HG03521 (cell line): ENCODE measurements around the gene LIME1.

Experiments used
- ATAC-seq: cut with Tn5 transposase; IDR thresholded peaks from one replicate; pipeline ENCODE4 v1.9.1; 2021; ENCODE audit warnings: mild to moderate bottlenecking, moderate library complexity; ENCODE audit not compliant: unreplicated experiment

The LIME1 gene

GRCh38 chr20:63748934-63749270, 12.4 kb downstream of the LIME1 start:
- ATAC-seq: no peak

GRCh38 chr20:63749597-63750508, 13.4 kb downstream of the LIME1 start:
- ATAC-seq: no peak

- ATAC-seq: no peak
Observed at GRCh38 chr20:63750807-63751470, 14.5 kb downstream of the LIME1 start.

- no peak for ATAC-seq
Observed at GRCh38 chr20:63751471-63752271, 15.2 kb downstream of the LIME1 start.

GRCh38 chr20:63752411-63753101, 16.1 kb downstream of the LIME1 start:
- no peak for ATAC-seq

- no peak for ATAC-seq
Observed at GRCh38 chr20:63753381-63753780, 16.9 kb downstream of the LIME1 start.

GRCh38 chr20:63754008-63754407, 17.5 kb downstream of the LIME1 start:
- no peak for ATAC-seq

GRCh38 chr20:63755933-63756647, 19.6 kb downstream of the LIME1 start:
- no peak for ATAC-seq

GRCh38 chr20:63756648-63756991, 20.2 kb downstream of the LIME1 start:
- ATAC-seq: no peak

GRCh38 chr20:63758152-63758551, 21.7 kb downstream of the LIME1 start:
- no peak for ATAC-seq

- no peak for ATAC-seq
Observed at GRCh38 chr20:63759377-63759901, 23.0 kb downstream of the LIME1 start.

GRCh38 chr20:63765082-63765873, 28.8 kb downstream of the LIME1 start:
- ATAC-seq: no peak

- ATAC-seq: no peak
Observed at GRCh38 chr20:63765902-63766301, 29.4 kb downstream of the LIME1 start.

GRCh38 chr20:63766695-63767426, 30.4 kb downstream of the LIME1 start:
- no peak for ATAC-seq

GRCh38 chr20:63767456-63767855, 31.0 kb downstream of the LIME1 start:
- ATAC-seq: no peak

- no peak for ATAC-seq
Observed at GRCh38 chr20:63767886-63768285, 31.4 kb downstream of the LIME1 start.

GRCh38 chr20:63768591-63769515, 32.4 kb downstream of the LIME1 start:
- no peak for ATAC-seq
